Thyroid gland (tissue), 4 donors: ENCODE data around the gene BACH1. TPM values are rescaled to one million over a fixed set of nuclear protein-coding genes. Genes with fewer than 3 reads are reported as not detected.
"Not testable (repeated sequence)": the region's sequence is repeated elsewhere in the genome, so short reads cannot be mapped to it uniquely, and the experiment has no call there.

Source experiments
- DNase-seq, 2 donors: peaks; one replicate each; pipeline ENCODE4 v3.0.0-alpha.2; 2019
- H3K27ac ChIP-seq, 3 donors: fragments of 200-600 bp; sonication (generic); 1 replicate in 2 of 3; 2 replicates in 1 of 3; pipeline ENCODE4 v1.5.1; 2016 to 2019; ENCODE audit warnings: mild to moderate bottlenecking in 1 of 3, moderate library complexity in 1 of 3
- H3K27me3 ChIP-seq: fragments of 200-600 bp; sonication (generic); one replicate; pipeline ENCODE4 v1.5.1; 2019
- H3K36me3 ChIP-seq, 2 donors: fragments of 200-600 bp; sonication (generic); one replicate each; pipeline ENCODE4 v1.5.1; 2016 to 2019
- H3K4me1 ChIP-seq, 2 donors: fragments of 200-600 bp; sonication (generic); one replicate each; pipeline ENCODE4 v1.5.1; 2017 to 2019
- H3K4me3 ChIP-seq, 3 donors: fragments of 200-600 bp; sonication (generic); replicated peaks in 1 of 3; 1 replicate in 2 of 3; 2 replicates in 1 of 3; pipeline ENCODE4 v1.5.1; 2016; ENCODE audit warnings: mild to moderate bottlenecking in 1 of 3
- H3K9me3 ChIP-seq: fragments of 200-600 bp; sonication (generic); one replicate; pipeline ENCODE4 v1.5.1; 2017
- POLR2A ChIP-seq, 2 donors: fragments of 450-650 bp; IDR thresholded peaks; one replicate each; pipeline ENCODE4 v1.6.1; 2017; ENCODE audit warnings: antibody characterized with exemption in 2 of 2, mild to moderate bottlenecking in 2 of 2, moderate library complexity in 1 of 2
- WGBS, 2 donors: methylation state at CpG; one replicate each; pipeline ENCODE4 v1.1.5; 2017; 5-methylcytosine and 5-hydroxymethylcytosine counted together
- intact Hi-C: fragments of 100-400 bp; cut with DNase I; formaldehyde crosslinking; loops from one replicate; pipeline ENCODE4 v1.15.1; 2023
- total RNA-seq, 4 donors: library from RNA; depleted of rRNA; stranded (reverse); fragments of >200 nt; gene quantifications; one replicate each; pipeline ENCODE4 v1.2.3, GENCODE V29; 2016
- TF ChIP-seq, protein P1 (sequence below), 6 experiments: fragments of 200-600 bp in 3 of 6; fragments of 450-650 bp in 3 of 6; sonication (generic) in 3 of 6; IDR thresholded peaks; one replicate each; pipeline ENCODE4 v1.5.1; 2016 to 2019; ENCODE audit warnings: antibody characterized with exemption in 6 of 6, mild to moderate bottlenecking in 2 of 6, inconsistent platforms in 1 of 6, moderate library complexity in 1 of 6

Gene BACH1
- total RNA-seq = 10 to 100 TPM; 36.3 to 89.9 (median 64.9) TPM

DNA sequence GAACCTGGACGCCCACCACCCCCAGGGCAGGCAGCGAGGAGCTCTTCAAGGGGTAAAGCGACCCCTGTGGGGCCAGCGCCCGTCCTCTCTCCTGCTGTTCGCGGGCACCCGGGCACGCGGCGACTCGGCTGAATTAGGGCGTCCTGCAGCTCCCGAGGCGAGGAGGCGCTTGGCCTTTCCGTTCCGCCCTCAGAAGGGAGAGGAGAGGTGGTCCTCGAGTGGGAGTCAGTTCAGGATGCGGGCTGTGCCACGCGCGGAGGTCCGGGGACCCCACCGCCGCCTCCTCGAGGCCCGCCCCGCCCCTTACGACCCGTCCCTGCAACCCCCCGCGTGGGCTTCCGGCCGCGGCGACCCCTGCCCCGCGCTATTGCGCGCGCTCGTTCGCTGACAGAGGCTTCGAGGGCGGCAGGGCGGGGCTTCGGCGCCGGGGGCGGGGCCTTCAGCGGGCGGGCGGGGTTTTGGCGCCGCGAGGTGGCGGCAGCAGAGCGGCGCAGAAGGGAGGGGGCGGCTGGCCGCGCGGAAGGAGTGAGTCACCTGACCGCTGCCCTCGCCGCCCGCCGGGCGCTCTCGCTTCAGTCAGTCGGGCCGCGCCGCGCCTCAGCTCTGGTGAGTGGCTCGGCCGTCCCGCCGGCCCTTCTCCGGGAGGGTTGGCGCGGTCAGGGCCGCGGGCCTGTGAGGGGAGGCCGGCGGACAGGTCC is at the start of gene BACH1:
BACH1 (plus strand) TSS at position 575 of the 698 bp plus-strand sequence. CDS start 22,359 bp downstream, outside the sequence.
- H3K27ac ChIP-seq = peak within 1 kb of the TSS; percentile 69 to 93 (median 87)
- H3K27me3 ChIP-seq = no peaks in the 10 kb centered on the region
- DNase-seq = peak; percentile 88 to 89
- peak within 1 kb of the TSS; percentile 16 to 86 (median 48) for H3K4me3 ChIP-seq
- no peaks in the 10 kb centered on the region for H3K36me3 ChIP-seq
- intact Hi-C loops = loop anchor here (10.0 kb wide), 1 partner anchor 46 kb away; no protein-coding TSS in a partner anchor
- H3K9me3 ChIP-seq = no peaks in the 10 kb centered on the region
- WGBS, 2 donors = 3 to 10% methylated on average over 25 to 40 of the region's 87 CpGs
- H3K4me1 ChIP-seq = peaks cover 36 to 38% of the 10 kb centered on the region in 2 donors
- TF ChIP-seq, protein P1, sequence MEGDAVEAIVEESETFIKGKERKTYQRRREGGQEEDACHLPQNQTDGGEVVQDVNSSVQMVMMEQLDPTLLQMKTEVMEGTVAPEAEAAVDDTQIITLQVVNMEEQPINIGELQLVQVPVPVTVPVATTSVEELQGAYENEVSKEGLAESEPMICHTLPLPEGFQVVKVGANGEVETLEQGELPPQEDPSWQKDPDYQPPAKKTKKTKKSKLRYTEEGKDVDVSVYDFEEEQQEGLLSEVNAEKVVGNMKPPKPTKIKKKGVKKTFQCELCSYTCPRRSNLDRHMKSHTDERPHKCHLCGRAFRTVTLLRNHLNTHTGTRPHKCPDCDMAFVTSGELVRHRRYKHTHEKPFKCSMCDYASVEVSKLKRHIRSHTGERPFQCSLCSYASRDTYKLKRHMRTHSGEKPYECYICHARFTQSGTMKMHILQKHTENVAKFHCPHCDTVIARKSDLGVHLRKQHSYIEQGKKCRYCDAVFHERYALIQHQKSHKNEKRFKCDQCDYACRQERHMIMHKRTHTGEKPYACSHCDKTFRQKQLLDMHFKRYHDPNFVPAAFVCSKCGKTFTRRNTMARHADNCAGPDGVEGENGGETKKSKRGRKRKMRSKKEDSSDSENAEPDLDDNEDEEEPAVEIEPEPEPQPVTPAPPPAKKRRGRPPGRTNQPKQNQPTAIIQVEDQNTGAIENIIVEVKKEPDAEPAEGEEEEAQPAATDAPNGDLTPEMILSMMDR (IDR thresholded peaks at IDR 0.05) = peak in 2 of 6 experiments; percentile 31 to 49
- TF ChIP-seq POLR2A (IDR thresholded peaks at IDR 0.05) = peak; percentile 85 to 87

DNA sequence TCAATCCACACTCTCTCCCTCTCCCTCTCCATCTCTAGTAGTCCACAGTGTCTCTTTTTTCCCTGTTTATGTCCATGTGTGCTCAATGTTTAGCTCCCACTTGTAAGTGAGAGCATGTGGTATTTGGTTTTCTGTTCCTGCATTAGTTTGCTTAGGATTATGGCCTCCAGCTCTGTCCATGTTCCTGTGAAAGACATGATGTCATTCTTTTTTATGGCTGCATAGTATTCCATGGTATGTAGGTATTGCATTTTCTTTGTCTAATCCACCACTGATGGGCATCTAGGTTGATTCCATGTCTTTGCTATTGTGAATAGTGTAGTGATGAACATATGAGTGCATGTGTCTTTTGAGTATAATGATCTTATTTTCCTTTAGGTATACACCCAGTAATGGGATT is 49.4 kb upstream of the BACH1 start:
- H3K27ac ChIP-seq, DNase-seq, H3K4me3 ChIP-seq, H3K4me1 ChIP-seq, H3K36me3 ChIP-seq, H3K27me3 ChIP-seq, H3K9me3 ChIP-seq, intact Hi-C loops: not testable (repeated sequence)

DNA sequence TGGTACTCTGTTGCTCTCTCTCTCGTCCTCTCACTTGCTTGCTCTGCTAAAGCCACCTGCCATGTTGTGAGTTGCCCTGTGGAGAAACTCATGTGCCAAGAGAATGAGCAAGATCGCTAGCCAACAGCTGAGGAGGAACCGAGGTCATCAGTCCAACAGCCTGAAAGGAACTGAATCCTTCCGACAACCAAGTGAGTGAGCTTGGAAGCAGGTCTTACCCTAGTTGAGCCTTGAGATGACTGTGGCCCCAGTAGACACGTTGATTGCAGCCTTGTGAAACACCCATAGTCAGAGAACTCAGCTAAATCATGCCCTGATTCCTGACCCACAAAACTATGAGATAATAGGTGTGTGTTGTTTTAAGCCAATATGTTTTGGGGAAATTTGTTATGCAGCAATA is 48.1 kb upstream of the BACH1 start:
- Histone ChIP-seq H3K4me3 (no peak overlapping the region), H3K4me1 (no peaks in the 10 kb centered on the region), H3K27ac (no peak overlapping the region), H3K36me3 (no peaks in the 10 kb centered on the region), H3K9me3 (no peaks in the 10 kb centered on the region), H3K27me3 (no peaks in the 10 kb centered on the region)
- TF ChIP-seq, protein P1 (IDR thresholded peaks at IDR 0.05) = no peak
- TF ChIP-seq POLR2A (IDR thresholded peaks at IDR 0.05) = no peak
- DNase-seq = no peak
- intact Hi-C loops = no loop called here
- 85 to 87% methylated on average over 5 of the region's 5 CpGs for WGBS, 2 donors

DNA sequence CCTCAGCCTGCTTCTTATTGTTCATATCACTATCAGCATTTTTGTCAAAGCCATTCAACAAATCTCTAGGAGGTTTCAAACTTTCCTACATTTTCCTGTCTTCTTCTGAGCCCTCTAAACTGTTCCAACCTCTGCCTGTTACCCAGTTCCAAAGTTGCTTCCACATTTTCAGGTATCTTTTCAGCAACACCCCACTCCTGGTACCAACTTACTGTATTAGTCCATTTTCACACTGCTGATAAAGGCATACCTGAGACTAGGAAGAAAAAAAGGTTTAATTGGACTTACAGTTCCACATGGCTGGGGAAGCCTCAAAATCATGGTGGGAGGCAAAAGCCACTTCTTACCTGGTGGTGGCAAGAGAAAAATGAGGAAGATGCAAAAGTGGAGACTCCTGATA is 44.9 kb upstream of the BACH1 start:
- H3K36me3 ChIP-seq, intact Hi-C loops, H3K4me3 ChIP-seq, H3K4me1 ChIP-seq, DNase-seq, H3K27ac ChIP-seq, H3K9me3 ChIP-seq, H3K27me3 ChIP-seq: not testable (repeated sequence)

DNA sequence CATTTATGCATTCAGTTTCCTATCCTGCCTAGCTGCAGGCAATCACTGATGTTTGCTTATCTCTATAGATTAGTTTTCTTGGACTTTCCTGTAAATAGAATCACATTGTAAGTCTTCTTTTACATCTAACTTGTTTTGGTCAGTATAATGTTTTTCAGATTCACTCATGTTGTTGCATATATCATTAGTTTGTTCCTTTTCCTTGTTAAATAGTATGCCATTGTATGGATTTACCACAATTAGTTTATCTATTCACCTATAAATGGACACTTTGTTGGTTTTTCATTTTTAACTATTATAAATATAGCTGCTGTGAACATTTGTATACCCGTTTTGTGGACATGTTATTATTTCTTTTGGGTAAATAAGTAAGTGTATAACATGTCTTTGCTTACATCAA is 44.2 kb upstream of the BACH1 start:
- intact Hi-C loops = no loop called here
- Histone ChIP-seq H3K36me3 (no peaks in the 10 kb centered on the region), H3K27me3 (no peaks in the 10 kb centered on the region), H3K4me3 (no peak overlapping the region), H3K9me3 (no peaks in the 10 kb centered on the region), H3K27ac (no peak overlapping the region), H3K4me1 (no peaks in the 10 kb centered on the region)
- WGBS, 2 donors = 88 to 94% methylated on average over 1 of the region's 1 CpG
- TF ChIP-seq, protein P1 (IDR thresholded peaks at IDR 0.05) = no peak
- no peak for TF ChIP-seq POLR2A (IDR thresholded peaks at IDR 0.05)
- DNase-seq = no peak

DNA sequence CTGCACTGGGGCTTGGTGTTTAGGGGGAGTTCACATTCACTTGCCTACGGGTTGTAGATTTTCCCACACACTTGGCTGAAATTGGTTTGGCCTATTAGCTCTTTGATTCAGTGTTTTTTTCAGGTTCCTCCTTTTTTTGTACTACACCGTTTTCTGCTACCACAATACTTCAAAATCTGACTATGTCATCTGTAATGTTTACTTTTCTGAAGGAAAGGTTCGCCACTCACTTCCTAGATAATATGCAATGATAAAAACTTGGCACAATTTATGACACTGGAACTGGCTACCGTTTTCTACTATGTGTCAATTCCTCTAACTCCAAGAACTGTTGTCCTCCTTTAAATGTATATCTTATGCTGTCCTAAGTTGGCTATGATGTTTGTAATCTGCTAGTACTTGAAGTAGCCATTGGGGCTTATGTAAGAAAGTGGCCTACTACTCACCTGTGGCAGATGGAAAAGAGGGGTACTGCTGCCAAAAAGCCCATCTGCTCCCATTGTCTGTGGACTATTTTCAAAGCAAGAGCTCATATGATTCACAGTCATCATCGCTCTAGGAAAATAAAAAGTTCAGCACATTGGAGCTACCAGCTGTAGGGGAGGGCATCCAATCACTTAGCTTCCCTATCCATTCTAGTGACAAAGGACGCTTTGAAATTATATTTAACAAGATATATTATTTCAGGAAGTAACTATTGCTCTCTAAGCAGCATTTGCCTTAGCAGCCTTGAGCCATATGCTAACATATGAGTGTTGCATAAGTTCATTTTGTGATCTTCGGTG is 42.4 kb upstream of the BACH1 start:
- DNase-seq = no peak
- intact Hi-C loops = no loop called here
- Histone ChIP-seq H3K9me3 (no peaks in the 10 kb centered on the region), H3K36me3 (no peaks in the 10 kb centered on the region), H3K27ac (no peak overlapping the region), H3K4me3 (no peak overlapping the region), H3K4me1 (no peaks in the 10 kb centered on the region), H3K27me3 (no peaks in the 10 kb centered on the region)
- TF ChIP-seq, protein P1 (IDR thresholded peaks at IDR 0.05) = no peak
- no peak for TF ChIP-seq POLR2A (IDR thresholded peaks at IDR 0.05)
- 71 to 75% methylated on average over 7 of the region's 7 CpGs for WGBS, 2 donors
